Stimulated activated naive CD8-positive, alpha-beta T cell treated with anti-CD3 and anti-CD28 coated beads, Interleukin-15, amount 100 ng/mL, for 72 hours (primary cell): ENCODE measurements around the gene FAM161A.
"Not testable (repeated sequence)": the region's sequence is repeated elsewhere in the genome, so short reads cannot be mapped to it uniquely, and the experiment has no call there.

Experiments
- ATAC-seq: fragments of 150-1000 bp; cut with Tn5 transposase; 2 replicates; pipeline ENCODE4 v1.10.0; 2021; ENCODE audit warnings: mild to moderate bottlenecking, moderate library complexity
- DNase-seq, 2 donors: peaks; one replicate each; pipeline ENCODE4 v3.0.0; 2021 to 2022
- H3K27ac Mint-ChIP-seq, 2 donors: one replicate each; pipeline ENCODE4 v1.8.0; 2022; ENCODE audit warnings: mild to moderate bottlenecking in 2 of 2, mixed read lengths in 2 of 2, moderate library complexity in 2 of 2
- H3K27me3 Mint-ChIP-seq: one replicate; pipeline ENCODE4 v1.8.0; 2022; ENCODE audit warnings: mixed read lengths
- H3K4me1 Mint-ChIP-seq: one replicate; pipeline ENCODE4 v1.8.0; 2022; ENCODE audit warnings: mild to moderate bottlenecking, mixed read lengths
- H3K4me3 Mint-ChIP-seq, 2 donors: one replicate each; pipeline ENCODE4 v1.8.0; 2022; ENCODE audit warnings: mild to moderate bottlenecking in 2 of 2, mixed read lengths in 2 of 2, moderate library complexity in 1 of 2
- H3K9me3 Mint-ChIP-seq, 2 donors: one replicate each; pipeline ENCODE4 v1.8.0; 2022; ENCODE audit warnings: mixed read lengths in 2 of 2

The FAM161A gene

GRCh38 chr2:61807036-61807757 lies 46.7 kb downstream of the FAM161A start:
- Mint-ChIP-seq H3K27ac (no peak overlapping the region), H3K4me1 (peaks cover 5% of the 10 kb centered on the region), H3K4me3 (no peak overlapping the region), H3K27me3 (no peaks in the 10 kb centered on the region), H3K9me3 (no peaks in the 10 kb centered on the region)
- DNase-seq = no peak
- ATAC-seq = no peak

- no peaks in the 10 kb centered on the region for H3K9me3 Mint-ChIP-seq
- ATAC-seq (no peak), DNase-seq (no peak)
- peaks cover 5% of the 10 kb centered on the region for H3K4me1 Mint-ChIP-seq
- H3K27me3 Mint-ChIP-seq = peaks cover 9% of the 10 kb centered on the region
- H3K27ac Mint-ChIP-seq = no peak overlapping the region
- no peak overlapping the region for H3K4me3 Mint-ChIP-seq
Observed at GRCh38 chr2:61802548-61802947, 51.3 kb downstream of the FAM161A start.

GRCh38 chr2:61799099-61799498 lies 54.8 kb downstream of the FAM161A start:
- DNase-seq (no peak), ATAC-seq (no peak)
- Mint-ChIP-seq H3K4me1 (no peaks in the 10 kb centered on the region), H3K9me3 (no peaks in the 10 kb centered on the region), H3K27ac (peak overlapping the region in 1 of 2 donors; percentile 53), H3K4me3 (no peak overlapping the region), H3K27me3 (peaks cover 9% of the 10 kb centered on the region)

GRCh38 chr2:61797446-61797845 lies 56.4 kb downstream of the FAM161A start:
- not testable (repeated sequence) for H3K27me3 Mint-ChIP-seq, H3K4me1 Mint-ChIP-seq, H3K4me3 Mint-ChIP-seq, ATAC-seq, H3K9me3 Mint-ChIP-seq, H3K27ac Mint-ChIP-seq, DNase-seq

- H3K9me3 Mint-ChIP-seq = no peaks in the 10 kb centered on the region
- H3K27ac Mint-ChIP-seq = no peak overlapping the region
- ATAC-seq (no peak), DNase-seq (no peak)
- no peak overlapping the region for H3K4me3 Mint-ChIP-seq
- H3K27me3 Mint-ChIP-seq = peaks cover 8% of the 10 kb centered on the region
- peaks cover 6% of the 10 kb centered on the region for H3K4me1 Mint-ChIP-seq
Observed at GRCh38 chr2:61795408-61795807, 58.5 kb downstream of the FAM161A start.

DNA sequence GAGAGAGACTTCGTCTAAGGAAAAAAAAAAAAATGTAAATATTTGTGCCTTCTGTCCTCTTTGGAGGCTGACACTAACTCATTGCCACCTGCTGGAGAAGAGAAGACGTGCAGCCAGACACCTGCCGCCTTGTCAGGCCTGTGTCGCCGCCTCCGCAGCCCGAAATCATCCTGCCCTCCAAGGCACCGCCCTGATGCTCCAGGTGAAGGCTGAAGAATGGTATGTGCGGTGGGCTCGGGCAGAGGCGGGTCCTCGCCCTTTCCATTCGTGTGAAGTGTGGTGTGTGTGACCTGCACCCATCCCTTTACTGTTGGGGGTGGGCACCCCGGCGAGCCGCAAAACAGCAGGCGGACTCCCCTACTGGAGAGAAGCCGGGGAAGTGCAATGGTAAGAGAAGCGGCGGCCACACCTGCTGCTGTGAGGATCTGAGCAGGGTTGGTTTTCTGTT lies 60.4 kb downstream of the FAM161A start:
- no peaks in the 10 kb centered on the region for H3K9me3 Mint-ChIP-seq
- peak overlapping the region; percentile 67 to 72 for H3K4me3 Mint-ChIP-seq
- H3K27ac Mint-ChIP-seq = peak overlapping the region in 1 of 2 donors; percentile 48
- ATAC-seq (peak; percentile 97), DNase-seq (peak; percentile 65 to 77)
- peaks cover 6% of the 10 kb centered on the region for H3K4me1 Mint-ChIP-seq
- no peaks in the 10 kb centered on the region for H3K27me3 Mint-ChIP-seq

DNA sequence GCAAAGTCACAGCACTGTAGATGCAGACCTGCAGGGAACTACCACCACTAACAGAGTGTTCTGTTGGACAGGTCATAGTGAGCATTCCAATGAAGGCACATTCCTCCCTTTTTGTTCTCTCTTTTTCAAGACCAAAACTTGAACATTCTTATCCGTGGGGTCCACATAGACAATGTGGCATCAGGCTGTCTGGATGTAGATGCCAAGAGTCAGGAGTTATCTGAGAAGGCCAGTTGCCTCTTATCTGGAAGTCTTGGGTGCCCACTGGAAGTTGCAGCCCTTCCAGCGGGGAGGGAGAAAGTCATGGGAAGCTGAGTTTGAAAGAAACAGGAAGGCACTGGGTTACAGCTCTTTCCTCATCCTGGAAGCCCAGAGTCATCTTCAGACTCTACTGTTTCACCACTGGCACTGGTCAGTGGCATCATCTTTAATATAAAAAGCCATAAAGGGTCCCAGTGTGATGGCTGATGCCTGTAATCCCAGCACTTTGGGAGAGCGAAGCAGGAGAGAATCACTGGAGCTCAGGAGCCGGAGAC lies 61.4 kb downstream of the FAM161A start:
- H3K27ac Mint-ChIP-seq = peak overlapping the region in 1 of 2 donors; percentile 12
- peaks cover under 1% of the 10 kb centered on the region for H3K27me3 Mint-ChIP-seq
- H3K4me3 Mint-ChIP-seq = no peak overlapping the region
- no peaks in the 10 kb centered on the region for H3K9me3 Mint-ChIP-seq
- H3K4me1 Mint-ChIP-seq = peaks cover 6% of the 10 kb centered on the region
- DNase-seq = no peak
- ATAC-seq = no peak

GRCh38 chr2:61789807-61790602 lies 63.9 kb downstream of the FAM161A start:
- Mint-ChIP-seq H3K4me3 (no peak overlapping the region), H3K4me1 (peaks cover 6% of the 10 kb centered on the region), H3K9me3 (no peaks in the 10 kb centered on the region), H3K27ac (no peak overlapping the region), H3K27me3 (peaks cover 16% of the 10 kb centered on the region)
- ATAC-seq (no peak), DNase-seq (no peak)

- H3K4me3 Mint-ChIP-seq = no peak overlapping the region
- H3K27ac Mint-ChIP-seq = no peak overlapping the region
- H3K27me3 Mint-ChIP-seq = peaks cover 16% of the 10 kb centered on the region
- H3K9me3 Mint-ChIP-seq = no peaks in the 10 kb centered on the region
- DNase-seq (no peak), ATAC-seq (no peak)
- no peaks in the 10 kb centered on the region for H3K4me1 Mint-ChIP-seq
Observed at GRCh38 chr2:61787941-61788563, 65.8 kb downstream of the FAM161A start.

DNA sequence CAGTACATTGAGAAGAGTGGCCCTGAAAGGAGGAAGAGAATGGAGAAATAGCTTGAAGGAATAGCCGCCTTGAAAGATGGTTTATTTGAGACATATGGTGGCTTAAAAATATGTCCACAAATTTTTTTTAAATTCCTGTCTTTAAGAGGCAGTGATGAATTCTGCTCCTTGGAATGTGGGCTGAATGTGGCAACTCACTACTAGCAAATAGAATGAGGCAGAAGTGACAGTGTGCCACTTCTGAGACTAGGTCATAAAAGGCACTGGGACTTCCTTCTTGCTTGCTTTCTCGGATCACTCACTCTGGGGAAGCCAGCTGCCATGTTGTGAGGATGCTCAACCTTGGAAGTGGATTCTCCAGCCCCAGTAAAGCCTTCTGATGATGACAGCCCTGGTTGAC lies 67.0 kb downstream of the FAM161A start:
- DNase-seq = no peak
- H3K27ac Mint-ChIP-seq = no peak overlapping the region
- no peaks in the 10 kb centered on the region for H3K4me1 Mint-ChIP-seq
- H3K27me3 Mint-ChIP-seq = peaks cover 16% of the 10 kb centered on the region
- no peak overlapping the region for H3K4me3 Mint-ChIP-seq
- no peak for ATAC-seq
- no peaks in the 10 kb centered on the region for H3K9me3 Mint-ChIP-seq

DNA sequence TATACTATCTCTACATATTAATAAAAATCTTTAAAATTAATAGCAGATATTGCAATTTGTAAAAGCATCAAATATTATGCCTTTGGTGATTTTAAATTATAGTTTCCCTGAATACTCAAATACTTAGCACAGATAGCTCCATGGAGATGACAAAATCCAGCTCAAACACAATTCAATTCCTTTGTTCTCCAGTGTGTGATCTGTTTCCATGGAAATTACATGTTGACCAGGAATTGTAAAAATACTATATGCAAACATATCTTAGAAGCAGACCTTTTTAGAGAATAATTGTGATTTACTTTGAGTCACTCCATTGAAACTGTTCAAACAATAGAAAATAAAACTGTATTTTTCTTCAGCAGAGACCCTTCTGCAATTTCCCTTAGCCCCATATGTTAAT lies 68.3 kb downstream of the FAM161A start:
- Mint-ChIP-seq H3K27ac (no peak overlapping the region), H3K4me3 (no peak overlapping the region), H3K27me3 (peaks cover 16% of the 10 kb centered on the region), H3K4me1 (no peaks in the 10 kb centered on the region), H3K9me3 (peaks cover 5% of the 10 kb centered on the region in 2 donors)
- ATAC-seq = no peak
- no peak for DNase-seq

DNA sequence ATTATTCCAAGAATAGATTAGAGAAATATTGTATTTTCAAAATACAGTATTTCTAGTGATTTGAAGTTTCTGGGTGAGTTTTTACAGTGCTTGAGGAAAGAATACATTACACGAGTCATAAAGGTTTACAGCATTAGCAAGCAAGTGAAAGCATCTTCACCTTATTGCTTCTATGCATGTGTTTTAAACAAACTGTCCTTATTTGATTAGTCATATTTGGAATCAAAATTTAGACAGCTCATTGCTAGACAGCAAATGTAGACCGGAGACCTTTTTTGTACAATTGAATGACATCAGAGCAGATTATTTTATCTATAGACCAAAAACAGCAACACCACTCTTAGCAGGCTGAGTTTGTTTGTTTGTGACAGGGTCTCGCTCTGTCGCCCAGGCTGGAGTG lies 69.2 kb downstream of the FAM161A start:
- H3K4me3 Mint-ChIP-seq = no peak overlapping the region
- ATAC-seq = no peak

DNA sequence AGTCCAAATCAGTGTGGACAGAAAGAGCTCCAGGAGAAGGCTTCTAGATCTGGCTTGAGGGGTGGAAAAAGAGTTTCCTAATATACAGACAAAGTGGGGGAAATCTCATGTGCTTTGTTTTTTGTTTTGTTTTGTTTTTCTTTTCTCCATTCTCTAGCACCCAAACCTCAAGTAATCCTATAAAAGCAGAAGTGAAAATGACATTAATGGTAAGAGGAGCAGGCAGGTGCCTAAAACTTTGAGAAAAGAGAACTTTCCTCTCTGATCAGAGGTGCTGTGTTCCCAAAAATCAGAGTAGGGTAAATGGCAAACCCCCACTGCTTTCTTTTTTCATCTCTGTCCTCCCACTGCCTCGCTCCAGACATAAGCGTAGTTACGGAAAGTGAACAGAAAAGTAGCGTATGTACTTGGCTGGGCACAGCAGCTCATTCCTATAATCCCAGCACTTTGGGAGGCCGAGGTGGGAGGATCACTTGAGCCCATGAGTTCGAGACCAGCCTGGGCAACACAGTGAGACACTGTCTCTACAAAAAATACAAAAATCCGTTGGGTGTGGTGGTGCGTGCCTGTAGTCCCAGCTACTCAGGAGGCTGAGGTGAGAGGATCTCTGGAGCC lies 77.8 kb downstream of the FAM161A start:
- Mint-ChIP-seq H3K4me3 (no peak overlapping the region), H3K9me3 (peaks cover 8% of the 10 kb centered on the region in 2 donors), H3K27me3 (peaks cover 34% of the 10 kb centered on the region), H3K4me1 (no peaks in the 10 kb centered on the region), H3K27ac (no peak overlapping the region)
- no peak for ATAC-seq
- DNase-seq = no peak

More for the DNA sequence above, 69.2 kb downstream of the FAM161A start:
- Mint-ChIP-seq H3K27ac (no peak overlapping the region), H3K27me3 (peaks cover 16% of the 10 kb centered on the region), H3K4me1 (no peaks in the 10 kb centered on the region), H3K9me3 (peaks cover 8% of the 10 kb centered on the region in 2 donors)
- no peak for DNase-seq
